NCI-H446 treated with DMSO at 0.1 percent for 48 hours (cell line): ENCODE data around the gene CYP4F8.
"Not testable (repeated sequence)": the region's sequence is repeated elsewhere in the genome, so short reads cannot be mapped to it uniquely, and the experiment has no call there.

ENCODE experiments used
- DNase-seq: peaks from one replicate; lab custom pipeline; 2025; lab: John Stamatoyannopoulos, UW

Gene CYP4F8

DNA sequence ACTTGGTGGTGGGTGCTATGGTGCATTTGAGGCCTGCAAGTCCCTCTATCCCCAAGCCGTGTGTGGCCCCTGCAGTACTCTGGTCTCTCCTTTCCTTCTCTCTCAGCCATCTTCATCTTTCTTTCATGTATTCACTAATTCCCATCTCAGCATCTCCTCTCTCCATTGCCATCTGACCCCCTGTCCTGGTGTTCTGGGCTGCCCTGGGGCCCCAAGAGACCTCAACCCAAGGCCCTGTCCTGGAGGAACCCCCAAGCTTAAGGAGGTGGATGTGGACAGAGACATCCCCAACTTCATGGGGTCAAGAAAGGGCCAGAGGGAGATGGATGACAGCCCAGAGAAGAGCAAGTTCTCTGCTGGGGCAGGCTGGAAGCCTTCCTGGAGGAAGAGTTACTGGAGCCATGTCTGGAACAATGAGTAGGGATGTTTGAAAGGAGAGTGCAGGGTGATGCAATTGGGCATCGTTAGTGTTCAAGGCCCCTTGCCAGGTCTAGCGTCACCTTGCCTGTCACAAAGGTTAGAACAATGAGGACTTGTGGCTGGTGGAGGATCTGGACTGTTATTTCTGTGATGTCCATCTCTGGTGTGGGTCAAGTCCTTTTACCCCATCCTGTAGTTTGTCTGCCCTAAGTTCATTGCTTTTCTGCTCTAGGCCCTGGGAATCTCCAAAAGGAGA is 29.2 kb downstream of the CYP4F8 start:
- no peak for DNase-seq

DNA sequence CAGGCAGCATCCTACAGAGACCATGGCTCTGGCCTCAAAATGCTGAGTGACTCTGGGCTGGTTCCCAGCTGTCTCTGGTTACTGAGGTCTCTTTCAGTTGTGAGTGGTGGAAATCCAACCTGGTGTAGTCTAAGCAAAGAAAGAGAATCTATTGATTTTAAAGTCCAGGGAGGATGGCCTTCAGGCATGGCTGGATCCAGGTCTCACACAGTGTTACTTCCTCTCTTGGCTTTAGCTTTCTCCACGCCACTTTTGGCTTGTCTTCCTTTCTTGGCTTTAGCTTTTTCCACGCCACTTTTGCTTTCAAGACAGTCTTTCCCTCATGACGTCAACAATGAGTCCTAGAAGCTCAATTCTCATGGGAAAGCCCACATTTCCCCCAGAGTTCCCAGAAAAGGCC is 29.8 kb downstream of the CYP4F8 start:
- no peak for DNase-seq

DNA sequence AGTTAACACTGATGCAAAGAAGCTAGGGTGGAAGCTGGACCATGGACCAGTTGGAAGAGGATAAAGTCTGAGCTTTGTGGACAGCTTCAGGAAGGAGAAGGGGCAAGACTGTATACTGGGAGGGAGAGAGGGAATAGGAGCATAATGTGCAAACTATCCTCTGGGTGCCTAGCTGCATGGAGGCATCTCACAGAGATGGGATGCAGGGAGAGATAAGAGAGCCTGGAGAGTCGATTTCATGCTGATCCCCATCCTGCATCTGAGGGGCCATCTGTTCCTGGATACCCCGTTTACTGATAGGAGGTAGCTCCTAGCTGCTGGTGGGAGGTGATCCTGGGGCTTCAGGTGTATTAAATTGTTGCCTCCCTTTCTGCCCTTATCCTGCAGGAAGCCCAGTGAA is 34.5 kb downstream of the CYP4F8 start:
- DNase-seq: no peak

DNA sequence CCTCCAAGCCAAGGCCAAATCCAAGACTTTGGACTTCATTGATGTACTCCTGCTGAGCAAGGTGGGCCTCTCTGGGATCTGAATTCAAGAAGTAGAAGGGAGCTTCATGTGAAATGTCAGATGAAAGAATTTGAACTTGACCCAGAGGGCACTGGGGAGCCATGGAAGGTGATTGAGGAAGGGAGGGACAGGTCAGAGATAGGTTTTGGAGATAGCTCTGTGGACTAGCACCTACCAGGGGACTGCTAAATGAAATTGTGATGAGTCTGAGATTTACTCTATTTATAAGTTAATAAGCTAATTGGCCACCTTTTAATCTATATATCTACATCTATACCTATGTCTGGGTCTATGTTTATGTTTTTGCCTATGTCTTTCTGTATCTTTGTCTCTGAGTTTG is 35.1 kb downstream of the CYP4F8 start:
- not testable (repeated sequence) for DNase-seq

DNA sequence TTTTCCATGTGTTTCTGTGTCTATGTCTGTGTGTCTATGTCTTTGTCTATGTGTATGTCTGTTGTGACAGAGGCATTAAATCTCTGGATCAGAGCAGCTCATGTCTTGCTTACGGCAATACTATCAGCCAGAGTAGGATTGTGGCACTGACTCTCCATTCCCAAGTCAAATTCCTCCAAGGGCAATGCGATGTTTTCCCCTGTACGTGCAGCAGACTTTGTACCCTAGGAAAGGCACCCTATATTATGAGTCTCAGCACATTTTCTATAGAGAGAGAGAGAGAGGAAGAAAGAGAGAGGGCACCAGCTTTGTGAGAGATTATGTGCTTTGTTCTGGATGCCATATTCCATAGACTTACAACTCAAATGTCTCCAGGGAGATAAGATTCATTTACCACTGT is 36.8 kb downstream of the CYP4F8 start:
- DNase-seq: no peak

DNA sequence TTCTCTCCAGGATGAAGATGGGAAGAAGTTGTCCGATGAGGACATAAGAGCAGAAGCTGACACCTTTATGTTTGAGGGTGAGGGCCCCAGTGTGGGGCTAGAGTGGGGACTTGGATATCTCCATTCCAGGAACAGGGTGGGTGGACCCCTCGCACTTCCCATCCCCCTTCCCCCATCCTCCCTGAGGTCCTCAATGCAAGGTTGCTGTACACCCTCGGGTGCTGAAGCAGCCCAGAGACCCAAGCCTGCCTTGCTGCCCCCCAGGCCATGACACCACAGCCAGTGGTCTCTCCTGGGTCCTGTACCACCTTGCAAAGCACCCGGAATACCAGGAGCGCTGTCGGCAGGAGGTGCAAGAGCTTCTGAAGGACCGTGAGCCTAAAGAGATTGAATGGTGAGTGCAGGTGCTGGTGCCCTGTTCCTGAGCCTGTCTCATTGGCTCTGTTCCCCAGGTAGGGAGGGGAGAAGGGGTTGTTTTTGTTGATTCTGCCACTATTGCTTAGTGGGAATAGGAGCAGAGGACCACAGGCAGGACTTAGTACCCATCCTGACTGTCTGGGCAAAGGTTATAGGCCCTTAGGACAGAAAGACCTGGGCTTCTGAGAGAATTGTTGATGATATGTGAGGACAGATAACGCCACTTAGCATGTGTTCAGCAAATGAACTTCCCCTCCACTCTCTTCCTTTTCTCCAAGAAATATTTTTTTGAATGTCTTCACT is 37.7 kb downstream of the CYP4F8 start:
- DNase-seq: no peak

DNA sequence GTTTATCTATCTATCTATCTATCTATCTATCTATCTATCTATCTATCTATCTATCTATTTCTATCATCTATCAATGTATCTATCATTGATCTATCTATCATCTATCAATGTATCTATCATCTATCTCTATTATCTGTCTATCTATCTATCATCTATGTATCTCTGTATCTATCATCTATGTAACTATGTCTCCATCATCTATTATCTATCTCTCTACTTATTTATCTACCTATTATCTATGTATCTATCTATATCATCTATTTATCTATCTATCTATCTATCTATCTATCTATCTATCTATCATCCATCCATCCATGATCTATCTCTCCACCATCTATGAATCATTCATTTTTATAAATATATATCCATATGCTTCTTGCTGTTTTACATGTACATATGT is 41.4 kb downstream of the CYP4F8 start:
- DNase-seq: no peak

DNA sequence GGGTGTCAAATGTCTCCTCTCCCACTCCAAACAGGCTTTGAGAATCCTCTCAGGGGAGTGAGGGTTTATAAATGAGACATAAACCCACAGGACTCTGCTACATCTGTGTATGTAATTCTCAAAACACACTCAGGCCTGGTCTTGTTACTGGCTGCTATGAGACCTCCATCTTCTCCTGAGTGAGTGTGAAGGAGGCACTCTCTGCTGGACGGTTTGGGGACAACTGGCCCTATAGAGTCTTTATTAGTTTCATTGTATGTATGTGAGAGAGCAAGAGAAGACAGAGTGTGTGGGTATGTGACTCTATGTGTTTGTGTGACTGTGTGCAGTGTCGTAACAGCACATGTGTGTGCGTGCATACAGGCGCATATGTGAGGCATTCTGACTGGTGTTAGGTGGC is 48.2 kb downstream of the CYP4F8 start:
- no peak for DNase-seq

DNA sequence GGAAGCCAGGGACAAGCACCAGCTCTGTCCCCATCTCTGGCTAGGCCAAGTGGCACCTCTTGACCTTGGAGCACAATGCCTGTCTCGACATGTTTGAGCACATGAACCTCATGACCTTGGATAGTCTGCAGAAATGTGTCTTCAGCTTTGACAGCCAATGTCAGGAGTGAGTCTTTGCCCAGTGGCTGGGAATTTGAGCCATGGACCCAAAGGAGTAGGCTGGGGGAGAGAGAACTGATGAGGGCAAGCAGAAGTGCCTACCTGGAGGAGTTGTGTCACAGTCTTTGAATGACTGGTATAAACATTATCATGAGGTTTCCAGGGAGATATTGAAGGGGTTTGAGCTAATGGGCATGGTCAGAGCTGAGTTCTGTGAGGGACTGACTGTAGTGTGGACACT is 51.2 kb downstream of the CYP4F8 start:
- no peak for DNase-seq

DNA sequence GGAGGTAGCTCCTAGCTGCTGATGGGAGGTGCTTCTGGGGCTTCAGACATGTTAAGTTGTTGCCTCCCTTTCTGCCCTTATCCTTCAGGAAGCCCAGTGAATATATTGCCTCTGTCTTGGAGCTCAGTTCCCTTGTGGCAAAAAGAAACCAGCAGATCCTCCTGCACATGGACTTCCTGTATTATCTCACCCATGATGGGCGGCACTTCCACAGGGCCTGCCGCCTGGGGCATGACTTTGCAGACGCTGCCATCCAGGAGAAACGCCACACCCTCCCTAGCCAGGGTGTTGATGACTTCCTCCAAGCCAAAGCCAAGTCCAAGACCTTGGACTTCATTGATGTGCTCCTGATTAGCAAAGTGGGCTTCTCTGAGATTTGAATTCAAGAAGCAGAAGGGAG is 51.9 kb downstream of the CYP4F8 start:
- DNase-seq: no peak

DNA sequence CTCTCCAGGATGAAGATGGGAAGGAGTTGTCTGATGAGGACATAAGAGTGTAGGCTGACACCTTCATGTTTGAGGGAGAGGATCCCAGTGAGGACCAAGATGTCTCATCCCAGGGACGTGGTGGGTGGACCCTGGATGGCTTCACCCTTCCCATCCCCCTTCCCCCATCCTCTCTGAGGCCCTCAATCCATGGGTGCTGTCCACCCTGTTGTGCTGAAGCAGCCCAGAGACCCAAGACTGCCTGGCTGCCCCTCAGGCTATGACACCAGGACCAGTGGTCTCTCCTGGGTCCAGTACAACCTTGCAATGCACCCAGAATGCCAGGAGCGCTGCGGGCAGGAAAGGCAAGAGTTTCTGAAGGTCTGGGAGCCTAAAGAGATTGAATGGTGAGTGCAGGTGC is 54.4 kb downstream of the CYP4F8 start:
- no peak for DNase-seq

DNA sequence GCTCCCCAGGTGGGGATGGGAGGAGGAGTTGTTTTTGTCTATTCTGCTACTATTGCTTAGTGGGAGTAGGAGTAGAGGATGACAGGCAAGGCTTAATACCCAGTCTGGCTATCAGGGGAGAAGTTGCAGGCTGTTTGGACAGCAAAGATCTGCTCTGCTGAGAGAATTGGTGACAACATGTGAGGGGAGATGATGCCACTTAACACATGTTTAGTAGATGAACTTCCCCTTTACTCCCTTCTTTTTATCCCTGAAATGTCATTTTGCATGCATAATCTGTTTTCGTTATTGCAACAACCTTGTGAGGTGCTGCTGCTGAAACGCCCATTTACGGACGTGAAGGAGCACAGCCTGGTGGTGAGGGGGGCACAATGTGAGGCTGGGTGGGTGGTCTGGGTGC is 54.9 kb downstream of the CYP4F8 start:
- no peak for DNase-seq

DNA sequence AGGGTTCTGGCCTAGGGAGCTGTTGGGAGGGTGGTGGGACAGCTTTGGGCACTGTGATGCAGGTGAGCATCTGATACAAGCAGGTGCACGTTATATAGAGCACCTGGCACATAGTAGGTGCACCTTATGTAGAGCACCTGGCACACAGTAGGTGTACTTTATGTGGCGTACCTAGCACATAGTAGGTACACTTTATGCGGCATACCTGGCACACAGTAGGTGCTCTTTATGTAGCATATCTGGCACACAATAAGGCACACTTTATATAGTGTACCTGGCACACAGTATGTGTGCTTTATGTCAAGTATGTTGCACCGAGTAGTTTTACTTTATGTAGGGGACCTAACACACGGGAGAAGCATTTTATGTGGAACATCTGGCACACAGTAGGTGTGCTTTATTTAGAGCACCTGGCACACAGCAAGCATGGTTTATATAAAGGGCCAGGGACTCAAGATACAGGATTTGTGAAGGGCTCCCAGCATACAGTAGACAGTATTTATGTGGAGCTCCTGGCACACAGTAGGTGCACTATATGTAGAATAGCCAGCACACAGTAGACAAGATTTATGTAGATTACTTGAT is 56.3 kb downstream of the CYP4F8 start:
- no peak for DNase-seq

DNA sequence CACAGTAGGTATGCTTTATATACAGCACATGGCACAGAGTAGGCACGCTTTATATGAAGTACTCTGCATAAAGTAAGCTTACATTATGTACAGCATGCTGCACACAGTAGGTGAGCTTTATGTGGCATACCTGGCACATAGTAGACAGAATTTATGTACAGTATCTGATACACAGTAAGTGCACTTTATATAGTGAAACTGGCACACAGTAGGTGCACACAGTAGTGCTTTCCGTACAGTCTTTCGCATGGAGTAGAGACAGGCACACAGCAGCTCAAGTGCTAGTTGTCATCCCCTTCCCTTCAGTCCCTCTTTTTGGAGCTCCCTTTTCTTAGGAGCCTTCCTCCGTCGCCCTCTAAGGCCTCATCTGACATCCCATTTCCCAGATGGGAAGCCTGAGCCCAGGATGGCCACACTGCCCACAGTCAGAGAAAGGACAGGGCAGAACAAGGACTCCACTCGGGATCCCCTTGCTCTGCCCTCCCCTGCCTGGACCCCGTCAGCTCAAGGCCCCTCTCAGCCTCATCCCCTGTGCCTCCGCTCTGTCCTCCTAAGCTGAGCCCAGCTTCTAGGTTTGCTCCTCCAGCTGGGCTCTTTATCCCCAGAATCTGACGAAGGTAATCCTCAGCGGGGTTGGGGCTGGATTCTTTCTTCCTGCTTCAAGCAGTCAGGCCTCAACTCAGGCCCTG is 57.0 kb downstream of the CYP4F8 start:
- no peak for DNase-seq

DNA sequence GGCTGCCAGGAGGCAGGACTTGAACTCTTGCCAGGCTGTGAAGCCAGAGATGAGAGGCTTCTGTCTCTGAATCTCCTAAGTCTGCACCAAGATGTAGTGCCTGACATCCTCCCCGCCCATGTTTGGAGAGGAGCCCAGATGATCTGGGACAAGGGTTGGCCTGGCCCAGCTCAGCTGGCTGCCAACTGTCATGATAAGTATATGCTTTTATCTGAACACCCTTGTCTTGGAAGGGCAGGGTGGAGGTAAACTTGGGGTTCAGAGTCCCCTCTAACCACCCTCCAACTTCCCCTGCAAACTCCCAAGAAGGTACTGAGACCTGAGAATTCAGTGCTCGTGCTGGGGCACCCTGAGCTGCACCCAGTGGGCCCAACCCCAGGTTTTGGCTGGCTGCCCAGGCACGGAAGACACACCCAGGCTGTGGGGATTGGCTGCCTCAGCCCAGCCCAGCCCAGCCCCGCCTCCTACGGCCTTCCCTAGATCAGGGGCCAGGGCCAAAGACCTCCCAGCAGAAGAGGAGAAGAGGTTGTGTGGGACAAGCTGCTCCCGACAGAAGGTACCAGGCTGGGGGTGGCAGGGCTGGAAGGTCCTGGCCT is 57.7 kb downstream of the CYP4F8 start, which contains the start of gene CYP4F12:
Gene CYP4F12 (plus strand): TSS at position 508 of the 596 bp plus-strand sequence. CDS start 443 bp downstream, outside the sequence.
- DNase-seq: peak; percentile 64

DNA sequence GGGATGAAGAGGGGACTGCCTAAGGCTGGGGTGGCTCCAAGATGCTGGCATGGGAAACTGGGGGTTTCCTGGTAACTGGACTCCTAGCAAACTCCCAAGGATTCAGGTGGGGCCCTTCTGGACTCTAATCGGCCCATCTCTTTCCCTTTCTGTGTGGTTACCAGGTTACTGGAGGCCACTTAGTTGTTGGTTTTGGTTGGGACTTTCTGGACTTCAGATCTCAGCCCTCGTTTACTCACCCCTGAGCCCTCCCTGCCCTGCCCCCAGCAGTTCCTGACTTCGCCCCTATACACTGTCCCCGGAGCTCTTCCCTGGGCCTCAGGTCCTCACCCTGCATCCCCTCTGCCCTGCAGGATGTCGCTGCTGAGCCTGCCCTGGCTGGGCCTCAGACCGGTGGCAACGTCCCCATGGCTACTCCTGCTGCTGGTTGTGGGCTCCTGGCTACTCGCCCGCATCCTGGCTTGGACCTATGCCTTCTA is 58.2 kb downstream of the CYP4F8 start:
- no peak for DNase-seq

DNA sequence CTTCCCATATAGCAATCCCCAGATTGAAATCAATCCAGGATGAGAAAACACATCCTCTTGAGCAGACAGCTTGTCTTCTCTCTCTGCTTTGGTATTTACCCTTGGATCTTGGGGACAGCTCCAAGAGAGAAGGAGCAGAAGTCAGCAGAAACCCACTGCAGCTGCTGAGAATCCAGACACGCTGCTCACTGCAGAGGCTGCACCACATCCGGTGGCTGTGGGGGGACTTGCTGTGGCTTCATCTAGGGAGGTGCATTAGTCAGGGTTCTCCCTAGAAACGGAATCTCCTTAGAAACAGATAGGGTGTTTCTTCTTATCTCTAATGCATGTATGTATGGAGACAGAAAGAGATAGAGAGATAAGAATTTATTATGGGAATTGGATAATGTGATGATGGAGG is 60.5 kb downstream of the CYP4F8 start:
- no peak for DNase-seq

DNA sequence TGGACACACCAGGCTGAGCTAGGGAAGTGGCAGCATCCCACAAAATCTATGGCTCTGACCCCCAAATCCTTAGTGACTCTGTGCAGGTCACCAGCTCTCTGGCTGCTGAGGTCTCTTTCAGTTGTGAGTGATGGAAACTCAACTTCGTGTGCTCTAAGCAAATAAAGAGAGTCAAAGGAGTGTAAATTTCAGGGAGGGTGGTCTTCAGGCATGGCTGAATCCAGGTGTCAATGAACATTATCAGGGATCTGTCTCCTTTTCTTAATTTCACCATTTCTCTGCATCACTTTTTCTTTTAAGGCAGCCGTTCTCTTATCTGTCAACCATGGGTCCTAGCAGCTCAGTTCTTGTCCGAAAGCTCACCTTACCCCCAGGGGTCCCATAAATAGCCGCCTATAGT is 64.1 kb downstream of the CYP4F8 start:
- DNase-seq: no peak

DNA sequence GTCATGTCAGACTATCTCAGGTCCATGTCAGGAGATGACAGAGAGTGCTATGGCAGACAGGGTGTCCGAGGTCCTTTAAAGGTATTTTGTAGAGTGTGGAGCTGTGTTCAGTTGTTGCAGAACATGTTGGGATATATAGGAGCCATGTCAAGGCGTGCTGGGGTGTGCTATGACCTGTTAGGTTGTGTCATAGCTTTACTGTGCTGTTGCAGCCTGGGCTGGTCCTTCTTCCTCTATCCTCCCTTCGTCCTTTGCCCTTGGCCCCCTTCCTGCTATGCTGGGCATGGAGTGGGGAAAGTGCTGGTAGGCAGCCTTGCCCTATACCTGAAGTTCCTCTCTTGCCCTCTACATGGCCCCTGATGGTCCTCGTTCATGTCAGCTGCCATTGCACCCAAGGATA is 64.8 kb downstream of the CYP4F8 start:
- DNase-seq: not testable (repeated sequence)
